ENCODE results near the gene NAT16. TPM values are rescaled to one million over a fixed set of nuclear protein-coding genes. Genes with fewer than 3 reads are reported as not detected.

NAT16 gene
- total and polyA plus RNA-seq, 10 of the 15 experiments (the other 5 are each of a cell fraction or from before 2014, with no cell fraction given), result not detected

GRCh38 chr7:101225650-101226049, 45.6 kb upstream of the NAT16 start:
- Histone ChIP-seq H2AFZ (ENCODE audit: control insufficient read depth, low read depth, low read length) (no peak overlapping the region), H3K79me2 (ENCODE audit: control insufficient read depth, insufficient read depth, low read length) (no peaks in the 10 kb centered on the region), H3K4me1 (ENCODE audit: control insufficient read depth, insufficient read depth, low read length) (no peaks in the 10 kb centered on the region), H3K9ac (ENCODE audit: control insufficient read depth, insufficient read depth, low read length) (no peak overlapping the region), H3K27me3 (replicated peaks in 1 of 2; ENCODE audit: control insufficient read depth in 2 of 2, insufficient read depth in 2 of 2, low read length in 1 of 2) (no peaks in the 10 kb centered on the region), H3K4me2 (ENCODE audit: control insufficient read depth, insufficient read depth) (no peak overlapping the region), H4K20me1 (ENCODE audit: control insufficient read depth, insufficient read depth) (no peaks in the 10 kb centered on the region), H3K4me3 (no peak overlapping the region), H3K9me3 (replicated peaks; ENCODE audit: control insufficient read depth, insufficient read depth, low read length) (no peaks in the 10 kb centered on the region), H3K36me3 (ENCODE audit: control insufficient read depth in 2 of 2, insufficient read depth in 2 of 2, low read length in 1 of 2) (peaks cover 7 to 9% of the 10 kb centered on the region in 2 experiments), H3K27ac (ENCODE audit: control insufficient read depth, insufficient read depth) (no peak overlapping the region)
- no peak for TF ChIP-seq SIN3A (IDR thresholded peaks at IDR 0.05; ENCODE audit: low read depth, low read length)
- peak; percentile 63 for TF ChIP-seq MEF2B (IDR thresholded peaks at IDR 0.05; ENCODE audit: partially characterized antibody, poor library complexity, severe bottlenecking)
- no peak for TF ChIP-seq NFYA (IDR thresholded peaks at IDR 0.05; ENCODE audit: borderline replicate concordance, low read depth, low read length)
- TF ChIP-seq, protein P1, sequence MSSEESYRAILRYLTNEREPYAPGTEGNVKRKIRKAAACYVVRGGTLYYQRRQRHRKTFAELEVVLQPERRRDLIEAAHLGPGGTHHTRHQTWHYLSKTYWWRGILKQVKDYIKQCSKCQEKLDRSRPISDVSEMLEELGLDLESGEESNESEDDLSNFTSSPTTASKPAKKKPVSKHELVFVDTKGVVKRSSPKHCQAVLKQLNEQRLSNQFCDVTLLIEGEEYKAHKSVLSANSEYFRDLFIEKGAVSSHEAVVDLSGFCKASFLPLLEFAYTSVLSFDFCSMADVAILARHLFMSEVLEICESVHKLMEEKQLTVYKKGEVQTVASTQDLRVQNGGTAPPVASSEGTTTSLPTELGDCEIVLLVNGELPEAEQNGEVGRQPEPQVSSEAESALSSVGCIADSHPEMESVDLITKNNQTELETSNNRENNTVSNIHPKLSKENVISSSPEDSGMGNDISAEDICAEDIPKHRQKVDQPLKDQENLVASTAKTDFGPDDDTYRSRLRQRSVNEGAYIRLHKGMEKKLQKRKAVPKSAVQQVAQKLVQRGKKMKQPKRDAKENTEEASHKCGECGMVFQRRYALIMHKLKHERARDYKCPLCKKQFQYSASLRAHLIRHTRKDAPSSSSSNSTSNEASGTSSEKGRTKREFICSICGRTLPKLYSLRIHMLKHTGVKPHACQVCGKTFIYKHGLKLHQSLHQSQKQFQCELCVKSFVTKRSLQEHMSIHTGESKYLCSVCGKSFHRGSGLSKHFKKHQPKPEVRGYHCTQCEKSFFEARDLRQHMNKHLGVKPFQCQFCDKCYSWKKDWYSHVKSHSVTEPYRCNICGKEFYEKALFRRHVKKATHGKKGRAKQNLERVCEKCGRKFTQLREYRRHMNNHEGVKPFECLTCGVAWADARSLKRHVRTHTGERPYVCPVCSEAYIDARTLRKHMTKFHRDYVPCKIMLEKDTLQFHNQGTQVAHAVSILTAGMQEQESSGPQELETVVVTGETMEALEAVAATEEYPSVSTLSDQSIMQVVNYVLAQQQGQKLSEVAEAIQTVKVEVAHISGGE (CRISPR knock-in tag; IDR thresholded peaks at IDR 0.05), result no peak
- TF ChIP-seq ELK1 (IDR thresholded peaks at IDR 0.05; ENCODE audit: low read depth, low read length), result no peak
- peak; percentile 70; the same call in 1 of the 2 replicates for TF ChIP-seq TCF12 (IDR thresholded peaks at IDR 0.05; ENCODE audit: low read depth, low read length)
- TF ChIP-seq RELB (IDR thresholded peaks at IDR 0.05; ENCODE audit: low read depth), result peak; percentile 64; the same call in 1 of the 2 replicates
- no peak for TF ChIP-seq SUZ12 (IDR thresholded peaks at IDR 0.05; ENCODE audit: unreplicated experiment)
- 0 out of 2 replicates have a peak, but pooled peaks have one; percentile 53 for TF ChIP-seq PKNOX1 (IDR thresholded peaks at IDR 0.05)
- TF ChIP-seq ZNF24 (IDR thresholded peaks at IDR 0.05), result no peak
- TF ChIP-seq, protein P2, sequence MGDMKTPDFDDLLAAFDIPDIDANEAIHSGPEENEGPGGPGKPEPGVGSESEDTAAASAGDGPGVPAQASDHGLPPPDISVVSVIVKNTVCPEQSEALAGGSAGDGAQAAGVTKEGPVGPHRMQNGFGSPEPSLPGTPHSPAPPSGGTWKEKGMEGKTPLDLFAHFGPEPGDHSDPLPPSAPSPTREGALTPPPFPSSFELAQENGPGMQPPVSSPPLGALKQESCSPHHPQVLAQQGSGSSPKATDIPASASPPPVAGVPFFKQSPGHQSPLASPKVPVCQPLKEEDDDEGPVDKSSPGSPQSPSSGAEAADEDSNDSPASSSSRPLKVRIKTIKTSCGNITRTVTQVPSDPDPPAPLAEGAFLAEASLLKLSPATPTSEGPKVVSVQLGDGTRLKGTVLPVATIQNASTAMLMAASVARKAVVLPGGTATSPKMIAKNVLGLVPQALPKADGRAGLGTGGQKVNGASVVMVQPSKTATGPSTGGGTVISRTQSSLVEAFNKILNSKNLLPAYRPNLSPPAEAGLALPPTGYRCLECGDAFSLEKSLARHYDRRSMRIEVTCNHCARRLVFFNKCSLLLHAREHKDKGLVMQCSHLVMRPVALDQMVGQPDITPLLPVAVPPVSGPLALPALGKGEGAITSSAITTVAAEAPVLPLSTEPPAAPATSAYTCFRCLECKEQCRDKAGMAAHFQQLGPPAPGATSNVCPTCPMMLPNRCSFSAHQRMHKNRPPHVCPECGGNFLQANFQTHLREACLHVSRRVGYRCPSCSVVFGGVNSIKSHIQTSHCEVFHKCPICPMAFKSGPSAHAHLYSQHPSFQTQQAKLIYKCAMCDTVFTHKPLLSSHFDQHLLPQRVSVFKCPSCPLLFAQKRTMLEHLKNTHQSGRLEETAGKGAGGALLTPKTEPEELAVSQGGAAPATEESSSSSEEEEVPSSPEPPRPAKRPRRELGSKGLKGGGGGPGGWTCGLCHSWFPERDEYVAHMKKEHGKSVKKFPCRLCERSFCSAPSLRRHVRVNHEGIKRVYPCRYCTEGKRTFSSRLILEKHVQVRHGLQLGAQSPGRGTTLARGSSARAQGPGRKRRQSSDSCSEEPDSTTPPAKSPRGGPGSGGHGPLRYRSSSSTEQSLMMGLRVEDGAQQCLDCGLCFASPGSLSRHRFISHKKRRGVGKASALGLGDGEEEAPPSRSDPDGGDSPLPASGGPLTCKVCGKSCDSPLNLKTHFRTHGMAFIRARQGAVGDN (IDR thresholded peaks at IDR 0.05), result no peak
- in situ Hi-C loops (cut with MboI) (no loop called here), intact Hi-C loops (cut with micrococcal nuclease; ENCODE audit: unreplicated experiment) (no loop called here)
- CTCF ChIA-PET, result interaction anchor here (1.1 to 1.5 kb wide), 4 partner anchors 9 to 89 kb away, joined by 3 to 4 read pairs (median 4); no protein-coding TSS in a partner anchor
- DNase-seq (ENCODE audit: low read depth, low spot score), result no peak
- RAD21 ChIA-PET (ENCODE audit: unreplicated experiment), result interaction anchor here (1.0 kb wide), 1 partner anchor 82 kb away, joined by 3 read pairs; no protein-coding TSS in a partner anchor
- POLR2A ChIA-PET, result interaction anchor here (0.7 to 0.9 kb wide), 3 partner anchors 8 to 19 kb away, joined by 3 to 4 read pairs (median 3); partner anchors contain the start of genes FIS1 and PLOD3
- WGBS (ENCODE audit: insufficient coverage, insufficient replicate concordance, low lambda C conversion rate, missing lambda C conversion rate), result 76% methylated on average over 6 of the region's 6 CpGs
- SMC1A ChIA-PET (ENCODE audit: uncharacterized antibody, unreplicated experiment), result interaction anchor here (1.1 kb wide), 1 partner anchor 29 kb away, joined by 3 read pairs; no protein-coding TSS in a partner anchor
- peak; percentile 69 for ATAC-seq
- no peak for FAIRE-seq
- no TSS peak for BruUV-seq (replicated peaks)

Data from GM12878 (cell line).